Fibroblast of lung (primary cell): ENCODE results near the gene SIRT5.

Source experiments
- EZH2 ChIP-seq: IDR thresholded peaks from 2 replicates; pipeline ENCODE4 v1.5.1; 2012; ENCODE audit warnings: low read length, control low read depth, mild to moderate bottlenecking; ENCODE audit errors: missing control alignments
- TF ChIP-seq, protein P1 (sequence below), 2 donors: IDR thresholded peaks in 1 of 2; conservative IDR thresholded peaks in 1 of 2; 1 replicate in 1 of 2; 2 replicates in 1 of 2; pipeline ENCODE4 v1.5.1; 2011 to 2012; ENCODE audit warnings: low read length in 2 of 2, control low read depth in 1 of 2, inconsistent platforms in 1 of 2, low read depth in 1 of 2, mild to moderate bottlenecking in 1 of 2

DNA sequence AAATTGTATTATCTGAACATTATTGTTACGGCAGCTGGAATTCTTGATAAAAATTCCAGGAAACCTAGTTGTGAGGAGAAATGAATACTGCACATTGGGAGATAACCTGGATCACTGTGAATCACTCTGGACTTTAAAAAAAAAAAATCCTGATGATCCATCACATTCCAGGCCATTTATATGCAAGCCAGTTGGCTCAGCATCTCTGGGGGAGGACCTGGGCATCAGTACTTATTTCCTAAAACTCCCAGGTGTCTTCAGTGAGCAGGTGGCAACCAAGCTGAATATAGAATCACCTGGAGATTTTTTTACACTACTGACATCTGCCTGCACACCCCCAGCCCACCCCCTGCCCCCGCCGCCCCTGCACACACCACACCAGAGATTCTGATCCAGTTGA is 39.1 kb upstream of the SIRT5 start:
- TF ChIP-seq, protein P1, sequence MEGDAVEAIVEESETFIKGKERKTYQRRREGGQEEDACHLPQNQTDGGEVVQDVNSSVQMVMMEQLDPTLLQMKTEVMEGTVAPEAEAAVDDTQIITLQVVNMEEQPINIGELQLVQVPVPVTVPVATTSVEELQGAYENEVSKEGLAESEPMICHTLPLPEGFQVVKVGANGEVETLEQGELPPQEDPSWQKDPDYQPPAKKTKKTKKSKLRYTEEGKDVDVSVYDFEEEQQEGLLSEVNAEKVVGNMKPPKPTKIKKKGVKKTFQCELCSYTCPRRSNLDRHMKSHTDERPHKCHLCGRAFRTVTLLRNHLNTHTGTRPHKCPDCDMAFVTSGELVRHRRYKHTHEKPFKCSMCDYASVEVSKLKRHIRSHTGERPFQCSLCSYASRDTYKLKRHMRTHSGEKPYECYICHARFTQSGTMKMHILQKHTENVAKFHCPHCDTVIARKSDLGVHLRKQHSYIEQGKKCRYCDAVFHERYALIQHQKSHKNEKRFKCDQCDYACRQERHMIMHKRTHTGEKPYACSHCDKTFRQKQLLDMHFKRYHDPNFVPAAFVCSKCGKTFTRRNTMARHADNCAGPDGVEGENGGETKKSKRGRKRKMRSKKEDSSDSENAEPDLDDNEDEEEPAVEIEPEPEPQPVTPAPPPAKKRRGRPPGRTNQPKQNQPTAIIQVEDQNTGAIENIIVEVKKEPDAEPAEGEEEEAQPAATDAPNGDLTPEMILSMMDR (conservative IDR thresholded peaks at IDR 0.05 in 1 of 2, IDR thresholded peaks at IDR 0.05 in 1 of 2; ENCODE audit: low read depth in 1 of 2, low read length in 2 of 2), result no peak
- no peak for TF ChIP-seq EZH2
